ENCODE results near the gene COG5.
A peak's percentile ranks its signal among the peaks of the same experiment; 100 is the strongest.

The COG5 gene

GRCh38 chr7:107394276-107394675, 169.4 kb downstream of the COG5 start:
- DNase-seq (ENCODE audit: low spot score), result no peak

- no peak for DNase-seq (ENCODE audit: low spot score)
These were observed 170.9 kb downstream of the COG5 start for GRCh38 chr7:107392830-107393229.

GRCh38 chr7:107390916-107391315, 172.8 kb downstream of the COG5 start:
- DNase-seq (ENCODE audit: low spot score), result peak; percentile 21

GRCh38 chr7:107388604-107389003, 175.1 kb downstream of the COG5 start:
- no peak for DNase-seq (ENCODE audit: low spot score)

GRCh38 chr7:107387573-107388219, 176.0 kb downstream of the COG5 start:
- no peak for DNase-seq (ENCODE audit: low spot score)

GRCh38 chr7:107387128-107387527, 176.6 kb downstream of the COG5 start:
- peak; percentile 39 for DNase-seq (ENCODE audit: low spot score)

- no peak for DNase-seq (ENCODE audit: low spot score)
These were observed 177.1 kb downstream of the COG5 start for GRCh38 chr7:107386548-107387102.

- no peak for DNase-seq (ENCODE audit: low spot score)
These were observed 179.7 kb downstream of the COG5 start for GRCh38 chr7:107384025-107384424.

- no peak for DNase-seq (ENCODE audit: low spot score)
These were observed 180.5 kb downstream of the COG5 start for GRCh38 chr7:107383203-107383602.

- no peak for DNase-seq (ENCODE audit: low spot score)
These were observed 182.3 kb downstream of the COG5 start for GRCh38 chr7:107381453-107381852.

GRCh38 chr7:107373354-107373753, 190.4 kb downstream of the COG5 start:
- no peak for DNase-seq (ENCODE audit: low spot score)

- DNase-seq (ENCODE audit: low spot score), result no peak
These were observed 191.4 kb downstream of the COG5 start for GRCh38 chr7:107372298-107372697.

GRCh38 chr7:107370816-107371215, 192.9 kb downstream of the COG5 start:
- no peak for DNase-seq (ENCODE audit: low spot score)

GRCh38 chr7:107364787-107365186, 198.9 kb downstream of the COG5 start:
- no peak for DNase-seq (ENCODE audit: low spot score)

GRCh38 chr7:107359520-107360316, 204.0 kb downstream of the COG5 start:
- no peak for DNase-seq (ENCODE audit: low spot score)

GRCh38 chr7:107355616-107356015, 208.1 kb downstream of the COG5 start:
- no peak for DNase-seq (ENCODE audit: low spot score)

- no peak for DNase-seq (ENCODE audit: low spot score)
These were observed 209.1 kb downstream of the COG5 start for GRCh38 chr7:107354640-107355039.

- DNase-seq (ENCODE audit: low spot score), result no peak
These were observed 210.0 kb downstream of the COG5 start for GRCh38 chr7:107353701-107354100.

- no peak for DNase-seq (ENCODE audit: low spot score)
These were observed 217.8 kb downstream of the COG5 start for GRCh38 chr7:107345898-107346297.

- no peak for DNase-seq (ENCODE audit: low spot score)
These were observed 218.9 kb downstream of the COG5 start for GRCh38 chr7:107344799-107345198.

GRCh38 chr7:107344286-107344685, 219.4 kb downstream of the COG5 start:
- no peak for DNase-seq (ENCODE audit: low spot score)

GRCh38 chr7:107338080-107338479, 225.6 kb downstream of the COG5 start:
- DNase-seq (ENCODE audit: low spot score), result no peak

Data from HuH-7 (cell line).